ENCODE data around the gene SLC12A5.
A peak's percentile ranks its signal among the peaks of the same experiment; 100 is the strongest.
"Not testable (repeated sequence)": the region's sequence is repeated elsewhere in the genome, so short reads cannot be mapped to it uniquely, and the experiment has no call there.

Gene SLC12A5

GRCh38 chr20:46081074-46081473, 52.1 kb downstream of the SLC12A5 start:
- no peak for DNase-seq (ENCODE audit: low spot score)

GRCh38 chr20:46083101-46083500, 54.1 kb downstream of the SLC12A5 start:
- no peak for DNase-seq (ENCODE audit: low spot score)

GRCh38 chr20:46083531-46084061, 54.6 kb downstream of the SLC12A5 start:
- DNase-seq (ENCODE audit: low spot score) = no peak

- DNase-seq (ENCODE audit: low spot score) = no peak
These were observed 55.8 kb downstream of the SLC12A5 start for GRCh38 chr20:46084805-46085178.

GRCh38 chr20:46085179-46085851, 56.3 kb downstream of the SLC12A5 start:
- DNase-seq (ENCODE audit: low spot score) = no peak

GRCh38 chr20:46087161-46087560, 58.1 kb downstream of the SLC12A5 start:
- DNase-seq (ENCODE audit: low spot score) = peak; percentile 58

- DNase-seq (ENCODE audit: low spot score) = peak; percentile 74
These were observed 59.6 kb downstream of the SLC12A5 start for GRCh38 chr20:46088409-46089166.

GRCh38 chr20:46089167-46089416, 60.1 kb downstream of the SLC12A5 start:
- DNase-seq (ENCODE audit: low spot score) = peak; percentile 66

GRCh38 chr20:46089417-46090388, 60.7 kb downstream of the SLC12A5 start, which contains the start of gene NCOA5:
Gene NCOA5, minus strand, starts transcription at chr20:46089962. Its CDS starts 10,538 bp downstream, at chr20:46079424.
- peak; percentile 98 for DNase-seq (ENCODE audit: low spot score)

GRCh38 chr20:46091622-46092535, 62.9 kb downstream of the SLC12A5 start:
- DNase-seq (ENCODE audit: low spot score) = not testable (repeated sequence)

GRCh38 chr20:46093531-46093930, 64.5 kb downstream of the SLC12A5 start:
- DNase-seq (ENCODE audit: low spot score) = no peak

- DNase-seq (ENCODE audit: low spot score) = no peak
These were observed 70.7 kb downstream of the SLC12A5 start for GRCh38 chr20:46099491-46100287.

GRCh38 chr20:46100444-46100843, 71.4 kb downstream of the SLC12A5 start:
- not testable (repeated sequence) for DNase-seq (ENCODE audit: low spot score)

- DNase-seq (ENCODE audit: low spot score) = no peak
These were observed 72.0 kb downstream of the SLC12A5 start for GRCh38 chr20:46100988-46101387.

GRCh38 chr20:46101957-46102356, 72.9 kb downstream of the SLC12A5 start:
- DNase-seq (ENCODE audit: low spot score) = no peak

- no peak for DNase-seq (ENCODE audit: low spot score)
These were observed 73.9 kb downstream of the SLC12A5 start for GRCh38 chr20:46102940-46103339.

- DNase-seq (ENCODE audit: low spot score) = no peak
These were observed 75.2 kb downstream of the SLC12A5 start for GRCh38 chr20:46104262-46104661.

- DNase-seq (ENCODE audit: low spot score) = no peak
These were observed 78.0 kb downstream of the SLC12A5 start for GRCh38 chr20:46107061-46107460.

GRCh38 chr20:46108435-46108841, 79.4 kb downstream of the SLC12A5 start:
- no peak for DNase-seq (ENCODE audit: low spot score)

- DNase-seq (ENCODE audit: low spot score) = no peak
These were observed 80.0 kb downstream of the SLC12A5 start for GRCh38 chr20:46108976-46109375.
